DOHH2 (cell line): ENCODE data around the gene CASZ1.

ENCODE experiments used
- H3F3A ChIP-seq: fragments of 200-600 bp; sonication (generic), shearing (Covaris generic); 2 replicates; pipeline ENCODE4 v1.6.0; 2016; ENCODE audit warnings: antibody characterized with exemption, mild to moderate bottlenecking; ENCODE audit not compliant: control insufficient read depth, insufficient read depth
- H3K27ac ChIP-seq: fragments of 200-600 bp; sonication (generic); 2 replicates; pipeline ENCODE4 v1.5.1; 2014; ENCODE audit warnings: low read depth, mild to moderate bottlenecking, low read length, moderate library complexity
- H3K27me3 ChIP-seq: fragments of 200-600 bp; sonication (generic); 2 replicates; pipeline ENCODE4 v1.6.1; 2014; ENCODE audit warnings: mild to moderate bottlenecking, low read length, mixed read lengths; ENCODE audit not compliant: control insufficient read depth
- H3K36me3 ChIP-seq: fragments of 200-600 bp; sonication (generic); 2 replicates; pipeline ENCODE4 v1.6.1; 2014; ENCODE audit warnings: mild to moderate bottlenecking, low read length, moderate library complexity, mixed read lengths; ENCODE audit not compliant: control insufficient read depth
- H3K4me1 ChIP-seq: fragments of 200-600 bp; sonication (generic); 2 replicates; pipeline ENCODE4 v1.6.1; 2014; ENCODE audit warnings: mild to moderate bottlenecking, low read length, mixed read lengths; ENCODE audit not compliant: control insufficient read depth
- H3K4me2 ChIP-seq: fragments of 200-600 bp; sonication (generic); 2 replicates; pipeline ENCODE4 v1.6.0; 2014; ENCODE audit warnings: mild to moderate bottlenecking, low read length, moderate library complexity
- H3K4me3 ChIP-seq: fragments of 200-600 bp; sonication (generic); 2 replicates; pipeline ENCODE4 v1.5.1; 2014; ENCODE audit warnings: mild to moderate bottlenecking, low read length, mixed read lengths
- H3K79me2 ChIP-seq: fragments of 200-600 bp; sonication (generic); 2 replicates; pipeline ENCODE4 v1.6.1; 2014; ENCODE audit warnings: mild to moderate bottlenecking, low read length, mixed read lengths; ENCODE audit not compliant: control insufficient read depth
- H3K9me2 ChIP-seq: fragments of 200-600 bp; sonication (generic); replicated peaks from 2 replicates; pipeline ENCODE4 v1.6.1; 2014; ENCODE audit warnings: mild to moderate bottlenecking, low read length, mixed read lengths; ENCODE audit not compliant: control insufficient read depth
- H3K9me3 ChIP-seq: fragments of 200-600 bp; sonication (generic); 2 replicates; pipeline ENCODE4 v1.6.1; 2014; ENCODE audit warnings: antibody characterized with exemption, low read length, mixed read lengths; ENCODE audit not compliant: control insufficient read depth, insufficient read depth
- H4K20me1 ChIP-seq: fragments of 200-600 bp; sonication (generic); 2 replicates; pipeline ENCODE4 v1.6.0; 2014; ENCODE audit warnings: low read depth, mild to moderate bottlenecking, antibody characterized with exemption, low read length, moderate library complexity; ENCODE audit not compliant: control insufficient read depth, insufficient read depth
- CTCF ChIP-seq: fragments of 200-600 bp; sonication (generic); IDR thresholded peaks from one replicate; pipeline ENCODE4 v1.5.1; 2014; ENCODE audit warnings: antibody characterized with exemption, mild to moderate bottlenecking, low read depth, low read length; ENCODE audit not compliant: poor library complexity, severe bottlenecking
- EZH2phosphoT487 ChIP-seq: fragments of 200-600 bp; sonication (generic); IDR thresholded peaks from 2 replicates; pipeline ENCODE4 v1.6.1; 2017; ENCODE audit warnings: borderline replicate concordance, mild to moderate bottlenecking, antibody characterized with exemption, low read length, moderate library complexity, mixed read lengths

CASZ1 gene

GRCh38 chr1:10687782-10688408 lies 108.6 kb downstream of the CASZ1 start:
- no peaks in the 10 kb centered on the region for H3K36me3 ChIP-seq
- H4K20me1 ChIP-seq, result no peaks in the 10 kb centered on the region
- no peak overlapping the region for H3K4me3 ChIP-seq
- no peak overlapping the region for H3K4me2 ChIP-seq
- H3K27ac ChIP-seq, result no peak overlapping the region
- peaks cover 3% of the 10 kb centered on the region; the same call in 1 of the 2 replicates for H3F3A ChIP-seq
- H3K9me3 ChIP-seq, result no peaks in the 10 kb centered on the region
- no peaks in the 10 kb centered on the region for H3K9me2 ChIP-seq
- H3K27me3 ChIP-seq, result no peaks in the 10 kb centered on the region
- H3K4me1 ChIP-seq, result peaks cover 5% of the 10 kb centered on the region
- TF ChIP-seq CTCF (no peak), EZH2phosphoT487 (no peak)
- H3K79me2 ChIP-seq, result no peaks in the 10 kb centered on the region

GRCh38 chr1:10687251-10687651 lies 109.2 kb downstream of the CASZ1 start:
- Histone ChIP-seq H3K27me3 (no peaks in the 10 kb centered on the region), H3F3A (no peaks in the 10 kb centered on the region), H3K4me1 (no peaks in the 10 kb centered on the region), H3K9me3 (no peaks in the 10 kb centered on the region), H3K36me3 (no peaks in the 10 kb centered on the region), H3K4me3 (no peak overlapping the region), H3K27ac (no peak overlapping the region), H3K79me2 (no peaks in the 10 kb centered on the region), H4K20me1 (no peaks in the 10 kb centered on the region), H3K4me2 (no peak overlapping the region), H3K9me2 (no peaks in the 10 kb centered on the region)
- TF ChIP-seq CTCF (no peak), EZH2phosphoT487 (no peak)

GRCh38 chr1:10686404-10687040 lies 109.9 kb downstream of the CASZ1 start:
- Histone ChIP-seq H3K4me2 (no peak overlapping the region), H3K79me2 (no peaks in the 10 kb centered on the region), H3K9me2 (no peaks in the 10 kb centered on the region), H3F3A (no peaks in the 10 kb centered on the region), H4K20me1 (no peaks in the 10 kb centered on the region), H3K27me3 (no peaks in the 10 kb centered on the region), H3K27ac (no peak overlapping the region), H3K4me1 (no peaks in the 10 kb centered on the region), H3K9me3 (no peaks in the 10 kb centered on the region), H3K36me3 (no peaks in the 10 kb centered on the region), H3K4me3 (no peak overlapping the region)
- TF ChIP-seq CTCF (no peak), EZH2phosphoT487 (no peak)
